Keratinocyte (primary cell): Measurements from ENCODE around the gene GRB10.

Source experiments
- EZH2 ChIP-seq: IDR thresholded peaks from one replicate; pipeline ENCODE4 v1.6.1; 2012; ENCODE audit warnings: inconsistent platforms, mild to moderate bottlenecking, low read length, moderate library complexity
- TF ChIP-seq, protein P1 (sequence below), 3 experiments: IDR thresholded peaks in 1 of 3; conservative IDR thresholded peaks in 1 of 3; optimal IDR thresholded peaks in 1 of 3; 2 replicates in 2 of 3; 3 replicates in 1 of 3; pipeline versions ENCODE3 to v1.5.1; 2011; ENCODE audit warnings: low read length in 3 of 3, mild to moderate bottlenecking in 3 of 3, moderate library complexity in 2 of 3, control low read depth in 1 of 3, inconsistent platforms in 1 of 3; ENCODE audit not compliant: insufficient read depth in 2 of 3; ENCODE audit errors: extremely low read depth in 1 of 3

GRCh38 chr7:50745336-50745735 lies 37.4 kb downstream of the GRB10 start:
- TF ChIP-seq, protein P1, sequence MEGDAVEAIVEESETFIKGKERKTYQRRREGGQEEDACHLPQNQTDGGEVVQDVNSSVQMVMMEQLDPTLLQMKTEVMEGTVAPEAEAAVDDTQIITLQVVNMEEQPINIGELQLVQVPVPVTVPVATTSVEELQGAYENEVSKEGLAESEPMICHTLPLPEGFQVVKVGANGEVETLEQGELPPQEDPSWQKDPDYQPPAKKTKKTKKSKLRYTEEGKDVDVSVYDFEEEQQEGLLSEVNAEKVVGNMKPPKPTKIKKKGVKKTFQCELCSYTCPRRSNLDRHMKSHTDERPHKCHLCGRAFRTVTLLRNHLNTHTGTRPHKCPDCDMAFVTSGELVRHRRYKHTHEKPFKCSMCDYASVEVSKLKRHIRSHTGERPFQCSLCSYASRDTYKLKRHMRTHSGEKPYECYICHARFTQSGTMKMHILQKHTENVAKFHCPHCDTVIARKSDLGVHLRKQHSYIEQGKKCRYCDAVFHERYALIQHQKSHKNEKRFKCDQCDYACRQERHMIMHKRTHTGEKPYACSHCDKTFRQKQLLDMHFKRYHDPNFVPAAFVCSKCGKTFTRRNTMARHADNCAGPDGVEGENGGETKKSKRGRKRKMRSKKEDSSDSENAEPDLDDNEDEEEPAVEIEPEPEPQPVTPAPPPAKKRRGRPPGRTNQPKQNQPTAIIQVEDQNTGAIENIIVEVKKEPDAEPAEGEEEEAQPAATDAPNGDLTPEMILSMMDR (optimal IDR thresholded peaks at IDR 0.05 in 1 of 3, IDR thresholded peaks at IDR 0.05 in 1 of 3, conservative IDR thresholded peaks at IDR 0.05 in 1 of 3; ENCODE audit: extremely low read depth in 1 of 3, insufficient read depth in 2 of 3, low read length in 3 of 3), result no peak
- TF ChIP-seq EZH2, result no peak
